HG02678 (cell line): ENCODE data around the gene TRIM17.
"Not testable (repeated sequence)": the region's sequence is repeated elsewhere in the genome, so short reads cannot be mapped to it uniquely, and the experiment has no call there.

Experiments
- ATAC-seq: cut with Tn5 transposase; IDR thresholded peaks from one replicate; pipeline ENCODE4 v1.9.1; 2021; ENCODE audit warnings: mild to moderate bottlenecking, moderate library complexity; ENCODE audit not compliant: unreplicated experiment

Gene TRIM17

GRCh38 chr1:228452194-228453021 is 35.7 kb upstream of the TRIM17 start:
- ATAC-seq = no peak

- ATAC-seq = no peak
Measured at GRCh38 chr1:228450200-228450599, 33.5 kb upstream of the TRIM17 start.

- no peak for ATAC-seq
Measured at GRCh38 chr1:228448372-228448771, 31.7 kb upstream of the TRIM17 start.

DNA sequence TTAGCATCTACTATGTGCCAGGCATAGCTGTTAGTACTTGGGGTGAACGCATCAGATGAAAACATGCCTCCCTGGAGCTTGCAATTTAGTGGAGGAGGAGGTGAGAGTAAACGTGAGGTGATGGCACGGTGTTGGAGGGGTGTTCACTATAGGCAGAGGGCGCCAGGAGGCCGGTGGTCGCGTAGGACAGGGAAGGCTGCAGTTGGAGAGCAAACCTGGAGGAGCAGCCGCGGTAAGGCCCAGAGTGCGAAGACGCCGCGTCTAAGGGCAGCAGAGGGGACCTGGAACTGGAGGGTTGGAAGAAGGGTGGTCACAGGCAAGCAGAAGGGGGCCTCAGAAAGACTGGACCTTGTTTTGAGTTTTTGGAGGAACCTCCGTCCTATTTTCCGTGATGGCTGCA is 30.2 kb upstream of the TRIM17 start:
- no peak for ATAC-seq

GRCh38 chr1:228445843-228446650 is 29.4 kb upstream of the TRIM17 start:
- no peak for ATAC-seq

DNA sequence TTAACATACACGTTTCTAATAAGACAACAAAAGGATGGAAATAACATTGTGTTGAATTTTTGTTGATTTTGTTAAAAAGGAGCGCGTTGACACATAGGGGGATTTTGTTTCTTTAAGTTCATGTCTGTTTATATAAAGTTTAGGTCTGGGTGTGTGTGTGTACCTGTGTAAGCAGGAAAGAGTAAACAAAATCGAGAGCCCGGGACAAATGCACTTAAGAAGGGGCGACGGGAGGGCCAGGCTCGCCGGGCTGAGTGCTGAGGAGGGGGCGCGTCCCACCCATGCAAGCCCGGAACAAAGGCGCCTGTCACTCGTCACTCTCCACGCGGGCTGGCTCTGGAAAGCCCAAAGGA is 28.8 kb upstream of the TRIM17 start:
- no peak for ATAC-seq

DNA sequence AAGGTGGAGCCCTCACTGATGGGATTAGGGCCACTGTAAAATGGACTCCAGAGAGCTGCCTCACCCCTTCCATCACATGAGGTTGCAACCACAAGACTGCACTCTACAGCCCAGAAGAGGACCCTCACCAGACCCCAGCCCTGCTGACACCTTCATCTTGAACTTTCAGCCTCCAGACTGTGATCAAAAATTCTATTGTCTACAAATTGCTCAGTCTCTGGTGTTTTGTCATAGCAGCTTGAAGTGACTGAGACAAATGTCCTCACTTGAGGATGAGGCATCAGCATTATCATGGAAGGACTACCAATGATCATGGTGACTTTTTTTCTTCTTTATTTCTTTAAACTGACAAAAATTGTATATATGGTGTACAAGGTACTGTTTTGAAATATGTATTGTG is 26.7 kb upstream of the TRIM17 start:
- ATAC-seq = no peak

GRCh38 chr1:228440761-228441500 is 24.3 kb upstream of the TRIM17 start:
- no peak for ATAC-seq

DNA sequence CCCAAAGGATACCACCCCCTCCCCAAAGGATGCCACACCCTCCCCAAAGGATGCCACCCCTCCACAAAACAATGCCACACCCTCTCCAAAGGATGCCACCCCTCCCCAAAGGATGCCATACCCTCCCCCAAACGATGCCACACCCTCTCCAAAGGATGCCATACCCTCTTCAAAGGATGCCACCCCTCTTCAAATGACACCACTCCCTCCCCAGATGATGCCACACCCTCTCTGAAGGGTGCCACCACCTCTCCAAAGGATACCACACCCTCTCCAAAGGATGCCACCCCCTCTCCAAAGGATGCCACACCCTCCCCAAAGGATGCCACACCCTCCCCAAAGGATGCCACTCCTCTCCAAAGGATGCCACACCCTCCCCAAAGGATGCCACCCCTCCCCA is 21.6 kb upstream of the TRIM17 start:
- no peak for ATAC-seq

- ATAC-seq = no peak
Measured at GRCh38 chr1:228437424-228437962, 20.8 kb upstream of the TRIM17 start.

DNA sequence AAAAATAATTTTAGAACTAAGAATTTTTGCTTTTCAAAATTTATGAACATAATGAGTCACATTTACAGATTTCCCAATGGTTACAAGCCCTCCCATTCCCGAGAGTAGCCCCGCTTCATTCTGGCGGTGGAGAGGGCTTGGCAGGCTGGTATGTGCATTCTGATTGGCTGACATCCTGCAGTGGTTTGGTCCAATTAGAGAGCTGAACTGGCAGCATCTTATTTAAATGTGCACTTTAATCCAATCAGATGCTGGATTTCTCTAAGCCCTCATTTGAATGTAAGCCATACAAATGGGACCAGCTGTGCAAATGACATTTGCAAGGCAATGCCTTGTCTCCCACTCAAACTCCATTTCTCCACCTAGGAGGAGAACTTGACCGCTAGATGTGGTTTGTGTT is 18.0 kb upstream of the TRIM17 start:
- no peak for ATAC-seq

GRCh38 chr1:228433337-228434053 is 16.8 kb upstream of the TRIM17 start:
- not testable (repeated sequence) for ATAC-seq

GRCh38 chr1:228430243-228430642 is 13.6 kb upstream of the TRIM17 start:
- no peak for ATAC-seq

DNA sequence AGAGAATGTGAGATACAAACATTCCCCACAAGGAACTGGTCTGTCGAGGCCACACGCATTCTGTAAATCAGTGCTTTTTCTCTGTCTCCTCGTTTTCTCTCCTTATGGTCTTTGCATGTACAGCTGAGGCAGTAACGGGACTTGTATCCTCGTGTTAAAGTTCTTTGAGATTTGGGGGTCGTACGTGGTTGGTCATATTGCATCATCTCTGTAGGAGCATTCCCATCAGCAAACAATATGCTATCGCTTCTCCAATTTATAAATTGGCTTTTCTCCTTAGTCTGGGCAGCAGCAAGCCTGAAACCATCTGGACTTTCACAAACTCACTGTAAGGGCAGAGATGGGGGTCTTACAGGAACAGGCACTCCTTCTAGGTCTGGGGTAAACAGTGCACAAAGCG is 13.0 kb upstream of the TRIM17 start:
- ATAC-seq = no peak

- no peak for ATAC-seq
Measured at GRCh38 chr1:228429007-228429406, 12.3 kb upstream of the TRIM17 start.

GRCh38 chr1:228428412-228428811 is 11.8 kb upstream of the TRIM17 start:
- no peak for ATAC-seq

DNA sequence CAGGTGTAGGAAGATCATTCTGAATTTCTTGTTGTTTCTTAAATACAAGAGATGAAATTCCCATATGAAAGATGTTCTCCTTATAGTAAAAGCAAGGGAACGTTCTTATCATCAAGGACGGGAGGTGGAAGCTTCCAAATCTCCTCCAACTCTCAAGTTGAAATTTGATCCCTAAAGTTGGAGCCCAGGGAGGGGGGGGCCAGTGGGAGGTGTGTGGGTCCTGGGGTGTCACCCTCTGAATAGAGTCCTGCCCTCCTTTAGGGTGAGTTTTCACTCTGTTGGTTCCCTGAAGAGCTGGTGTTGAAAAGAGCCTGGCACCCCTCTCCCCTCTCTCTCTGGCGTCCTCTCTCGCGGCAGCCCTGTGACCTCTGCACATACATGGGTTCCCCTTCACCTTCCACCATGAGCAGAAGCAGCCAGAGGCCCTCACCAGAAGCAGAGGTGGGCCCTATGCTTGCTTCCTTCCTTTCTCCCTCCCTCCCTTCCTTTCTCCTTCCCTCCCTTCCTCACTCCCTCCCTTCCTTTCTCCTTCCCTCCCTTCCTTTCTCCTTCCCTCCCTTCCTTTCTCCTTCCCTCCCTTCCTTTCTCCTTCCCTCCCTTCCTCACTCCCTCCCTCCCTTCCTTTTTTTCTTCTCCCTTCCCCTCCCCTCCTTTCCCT is 10.0 kb upstream of the TRIM17 start:
- ATAC-seq = no peak

GRCh38 chr1:228424685-228425660 is 8.3 kb upstream of the TRIM17 start:
- ATAC-seq = no peak
